PC-3 (cell line): Measurements from ENCODE around the gene PBX3. TPM values are rescaled to one million over a fixed set of nuclear protein-coding genes. Genes with fewer than 3 reads are reported as not detected.

Source experiments
- ATAC-seq: fragments of 200-7000 bp; cut with Tn5 transposase; 2 replicates; pipeline ENCODE4 v1.9.1; 2020; ENCODE audit warnings: mild to moderate bottlenecking, moderate library complexity
- BruUV-seq: library from RNA; stranded (reverse); fragments of 400-500 nt; replicated peaks from 2 replicates; lab custom pipeline; 2021; lab: Mats Ljungman, UMichigan
- CTCF ChIA-PET: fragments of 300-600 bp; sonication (Branson Sonifier 250); formaldehyde crosslinking; loops from one replicate; lab custom pipeline; 2022; ENCODE audit warnings: antibody characterized with exemption; lab: Charles Lee
- POLR2A ChIA-PET: fragments of 300-600 bp; sonication (Branson Sonifier 250); formaldehyde crosslinking; loops from one replicate; lab custom pipeline; 2022; ENCODE audit warnings: antibody characterized with exemption; ENCODE audit not compliant: unreplicated experiment; lab: Charles Lee
- DNase-seq: peaks from one replicate; pipeline ENCODE4 v3.0.0-alpha.2; 2015
- H2AFZ ChIP-seq: fragments of 300-600 bp; sonication (generic); 2 replicates; pipeline ENCODE4 v1.6.0; 2016; ENCODE audit warnings: antibody characterized with exemption, low read length
- H3F3A ChIP-seq: fragments of 300-600 bp; sonication (generic); one replicate; pipeline ENCODE4 v1.6.0; 2017; ENCODE audit warnings: antibody characterized with exemption, low read length, control low read depth, mild to moderate bottlenecking; ENCODE audit not compliant: unreplicated experiment
- H3K27ac ChIP-seq: fragments of 300-600 bp; sonication (generic); 2 replicates; pipeline ENCODE4 v1.5.1; 2016; ENCODE audit warnings: mild to moderate bottlenecking, low read length
- H3K27me3 ChIP-seq: fragments of 300-600 bp; sonication (generic); 2 replicates; pipeline ENCODE4 v1.6.1; 2016; ENCODE audit warnings: low read length, mixed read lengths
- H3K36me3 ChIP-seq: fragments of 300-600 bp; sonication (generic); 2 replicates; pipeline ENCODE4 v1.6.1; 2016; ENCODE audit warnings: low read depth, mixed run types, low read length, mixed read lengths
- H3K4me1 ChIP-seq: fragments of 300-600 bp; sonication (generic); 2 replicates; pipeline ENCODE4 v1.5.1; 2016; ENCODE audit warnings: low read length; ENCODE audit not compliant: insufficient read depth
- H3K4me2 ChIP-seq: fragments of 300-600 bp; sonication (generic); 2 replicates; pipeline ENCODE4 v1.6.0; 2016; ENCODE audit warnings: low read length
- H3K4me3 ChIP-seq: fragments of 300-600 bp; sonication (generic); 2 replicates; pipeline ENCODE4 v1.5.1; 2016; ENCODE audit warnings: mild to moderate bottlenecking, low read length, mixed read lengths
- H3K79me2 ChIP-seq: fragments of 300-600 bp; sonication (generic); 2 replicates; pipeline ENCODE4 v1.6.1; 2017; ENCODE audit warnings: low read length, mixed read lengths
- H3K9ac ChIP-seq: fragments of 300-600 bp; sonication (generic); 2 replicates; pipeline ENCODE4 v1.6.0; 2016; ENCODE audit warnings: mild to moderate bottlenecking, low read length
- H3K9me2 ChIP-seq: fragments of 300-600 bp; sonication (generic); replicated peaks from 2 replicates; pipeline ENCODE4 v1.6.1; 2016; ENCODE audit warnings: mixed run types, low read length, mixed read lengths
- H3K9me3 ChIP-seq: fragments of 300-600 bp; sonication (generic); 2 replicates; pipeline ENCODE4 v1.6.1; 2016; ENCODE audit warnings: low read length, mixed read lengths
- H4K20me1 ChIP-seq: fragments of 300-600 bp; sonication (generic); 2 replicates; pipeline ENCODE4 v1.6.1; 2016; ENCODE audit warnings: low read length, mixed read lengths
- CTCF ChIP-seq: fragments of 300-600 bp; sonication (generic); conservative IDR thresholded peaks from 2 replicates; pipeline ENCODE4 v1.5.1; 2017; ENCODE audit warnings: antibody characterized with exemption, low read depth, mild to moderate bottlenecking, low read length
- EZH2 ChIP-seq: fragments of 300-600 bp; sonication (generic); IDR thresholded peaks from one replicate; pipeline ENCODE4 v1.6.1; 2017; ENCODE audit warnings: antibody characterized with exemption, mild to moderate bottlenecking, low read length; ENCODE audit not compliant: unreplicated experiment
- EZH2phosphoT487 ChIP-seq: fragments of 300-600 bp; sonication (generic); IDR thresholded peaks from 2 replicates; pipeline ENCODE4 v1.6.1; 2018; ENCODE audit warnings: mild to moderate bottlenecking, antibody characterized with exemption, low read length, borderline replicate concordance
- intact Hi-C: fragments of 100-400 bp; cut with micrococcal nuclease; formaldehyde crosslinking; loops from 2 replicates; pipeline ENCODE4 v1.9.0; 2023
- total RNA-seq: library from RNA; depleted of rRNA; stranded (reverse); fragments of >200 nt; gene quantifications from 2 replicates; pipeline ENCODE4 v1.2.3, GENCODE V29; 2014

Gene PBX3
- total RNA-seq, 1 experiment from 2014 or later: 35.5 TPM

GRCh38 chr9:125974705-125975104 lies 227.5 kb downstream of the PBX3 start:
- 0 out of 2 replicates have a peak, but pooled peaks cover 5% of the 10 kb centered on the region for H3K9me3 ChIP-seq
- H3F3A ChIP-seq: no peaks in the 10 kb centered on the region
- no peaks in the 10 kb centered on the region for H3K9me2 ChIP-seq
- no peaks in the 10 kb centered on the region for H3K27me3 ChIP-seq
- TF ChIP-seq EZH2phosphoT487 (no peak), EZH2 (no peak), CTCF (no peak)
- no peaks in the 10 kb centered on the region for H4K20me1 ChIP-seq
- DNase-seq (no peak), ATAC-seq (no peak)
- BruUV-seq: no TSS peak
- intact Hi-C loops: no loop called here
- H3K4me2 ChIP-seq: no peak overlapping the region
- no peak overlapping the region for H3K27ac ChIP-seq
- H3K36me3 ChIP-seq: no peaks in the 10 kb centered on the region
- no peak overlapping the region for H3K4me3 ChIP-seq
- ChIA-PET POLR2A (no interaction called here), CTCF (no interaction called here)
- H3K79me2 ChIP-seq: no peaks in the 10 kb centered on the region
- no peak overlapping the region for H3K9ac ChIP-seq
- H3K4me1 ChIP-seq: no peaks in the 10 kb centered on the region
- H2AFZ ChIP-seq: no peak overlapping the region

- H3K9me3 ChIP-seq: 0 out of 2 replicates have a peak, but pooled peaks cover 6% of the 10 kb centered on the region
- H3K9me2 ChIP-seq: no peaks in the 10 kb centered on the region
- intact Hi-C loops: no loop called here
- H4K20me1 ChIP-seq: no peaks in the 10 kb centered on the region
- no peaks in the 10 kb centered on the region for H3K4me1 ChIP-seq
- no peak overlapping the region for H2AFZ ChIP-seq
- peak; percentile 29; the same call in 1 of the 2 replicates for ATAC-seq
- no peak for TF ChIP-seq EZH2
- ChIA-PET CTCF (no interaction called here), POLR2A (no interaction called here)
- H3K4me3 ChIP-seq: no peak overlapping the region
- H3K79me2 ChIP-seq: no peaks in the 10 kb centered on the region
- no peaks in the 10 kb centered on the region for H3F3A ChIP-seq
- no peaks in the 10 kb centered on the region for H3K36me3 ChIP-seq
- H3K27me3 ChIP-seq: no peaks in the 10 kb centered on the region
- no TSS peak for BruUV-seq
- H3K4me2 ChIP-seq: no peak overlapping the region
- no peak overlapping the region for H3K27ac ChIP-seq
- peak; percentile 54 for DNase-seq
- H3K9ac ChIP-seq: no peak overlapping the region
Observed at GRCh38 chr9:125977223-125977622, 230.1 kb downstream of the PBX3 start.

GRCh38 chr9:125979383-125979782 lies 232.2 kb downstream of the PBX3 start:
- Histone ChIP-seq H3K27me3 (no peaks in the 10 kb centered on the region), H3K9ac (no peak overlapping the region), H3K9me2 (no peaks in the 10 kb centered on the region), H3K36me3 (no peaks in the 10 kb centered on the region), H3K27ac (no peak overlapping the region), H3K79me2 (no peaks in the 10 kb centered on the region), H3K9me3 (0 out of 2 replicates have a peak, but pooled peaks cover 6% of the 10 kb centered on the region), H3K4me2 (no peak overlapping the region), H3K4me3 (no peak overlapping the region), H2AFZ (no peak overlapping the region), H4K20me1 (no peaks in the 10 kb centered on the region), H3K4me1 (no peaks in the 10 kb centered on the region), H3F3A (no peaks in the 10 kb centered on the region)
- intact Hi-C loops: no loop called here
- ChIA-PET CTCF (no interaction called here), POLR2A (no interaction called here)
- TF ChIP-seq EZH2phosphoT487 (no peak), CTCF (no peak), EZH2 (no peak)
- DNase-seq: no peak
- BruUV-seq: no TSS peak
- no peak for ATAC-seq
